Skin epidermis (tissue), 12 donors: ENCODE measurements around the gene CCDC40.

Source experiments
- H3K27ac ChIP-seq, 21 experiments: fragments of 200-600 bp; sonication (generic) in 11 of 21; one replicate each; pipeline ENCODE4 v1.5.0; 2020; ENCODE audit warnings: mild to moderate bottlenecking in 3 of 21, inconsistent platforms in 2 of 21, moderate library complexity in 2 of 21
- H3K4me3 ChIP-seq, 7 experiments: fragments of 200-600 bp; sonication (generic) in 2 of 7; one replicate each; pipeline ENCODE4 v1.5.0; 2020; ENCODE audit warnings: inconsistent platforms in 2 of 7, mild to moderate bottlenecking in 2 of 7, moderate library complexity in 1 of 7

Gene CCDC40

GRCh38 chr17:80107231-80108021 is 71.0 kb downstream of the CCDC40 start:
- Histone ChIP-seq H3K27ac (no peak overlapping the region), H3K4me3 (no peak overlapping the region)

- Histone ChIP-seq H3K27ac (no peak overlapping the region), H3K4me3 (no peak overlapping the region)
Observed at GRCh38 chr17:80108036-80108971, 71.9 kb downstream of the CCDC40 start.

GRCh38 chr17:80109066-80109660 is 72.7 kb downstream of the CCDC40 start:
- no peak overlapping the region for H3K27ac ChIP-seq
- no peak overlapping the region for H3K4me3 ChIP-seq

GRCh38 chr17:80109713-80110446 is 73.4 kb downstream of the CCDC40 start:
- Histone ChIP-seq H3K4me3 (no peak overlapping the region), H3K27ac (peak overlapping the region in 2 of 21 experiments; percentile 16 to 57)

GRCh38 chr17:80110447-80110812 is 74.0 kb downstream of the CCDC40 start:
- Histone ChIP-seq H3K27ac (no peak overlapping the region), H3K4me3 (no peak overlapping the region)

- no peak overlapping the region for H3K4me3 ChIP-seq
- H3K27ac ChIP-seq = no peak overlapping the region
Observed at GRCh38 chr17:80110927-80111701, 74.7 kb downstream of the CCDC40 start.

- Histone ChIP-seq H3K4me3 (no peak overlapping the region), H3K27ac (no peak overlapping the region)
Observed at GRCh38 chr17:80111702-80112470, 75.4 kb downstream of the CCDC40 start.

- no peak overlapping the region for H3K27ac ChIP-seq
- H3K4me3 ChIP-seq = no peak overlapping the region
Observed at GRCh38 chr17:80112471-80113032, 76.1 kb downstream of the CCDC40 start.

- H3K27ac ChIP-seq = no peak overlapping the region
- H3K4me3 ChIP-seq = no peak overlapping the region
Observed at GRCh38 chr17:80113033-80113484, 76.6 kb downstream of the CCDC40 start.

GRCh38 chr17:80114758-80115157 is 78.3 kb downstream of the CCDC40 start:
- no peak overlapping the region for H3K27ac ChIP-seq
- no peak overlapping the region for H3K4me3 ChIP-seq

- no peak overlapping the region for H3K4me3 ChIP-seq
- H3K27ac ChIP-seq = no peak overlapping the region
Observed at GRCh38 chr17:80115159-80115558, 78.7 kb downstream of the CCDC40 start.

- H3K4me3 ChIP-seq = no peak overlapping the region
- no peak overlapping the region for H3K27ac ChIP-seq
Observed at GRCh38 chr17:80116276-80116920, 80.0 kb downstream of the CCDC40 start.

- Histone ChIP-seq H3K27ac (no peak overlapping the region), H3K4me3 (no peak overlapping the region)
Observed at GRCh38 chr17:80116921-80117380, 80.5 kb downstream of the CCDC40 start.

- H3K27ac ChIP-seq = no peak overlapping the region
- H3K4me3 ChIP-seq = no peak overlapping the region
Observed at GRCh38 chr17:80117491-80118401, 81.3 kb downstream of the CCDC40 start.

- H3K4me3 ChIP-seq = no peak overlapping the region
- H3K27ac ChIP-seq = no peak overlapping the region
Observed at GRCh38 chr17:80118601-80119270, 82.3 kb downstream of the CCDC40 start.

- Histone ChIP-seq H3K4me3 (no peak overlapping the region), H3K27ac (no peak overlapping the region)
Observed at GRCh38 chr17:80119271-80119791, 82.9 kb downstream of the CCDC40 start.
